HG03108 (cell line): ENCODE measurements around the gene TIFAB.
"Not testable (repeated sequence)": the region's sequence is repeated elsewhere in the genome, so short reads cannot be mapped to it uniquely, and the experiment has no call there.

ENCODE experiments used
- ATAC-seq: cut with Tn5 transposase; IDR thresholded peaks from one replicate; pipeline ENCODE4 v1.9.1; 2021; ENCODE audit warnings: moderate library complexity; ENCODE audit not compliant: unreplicated experiment

TIFAB gene, protein sequence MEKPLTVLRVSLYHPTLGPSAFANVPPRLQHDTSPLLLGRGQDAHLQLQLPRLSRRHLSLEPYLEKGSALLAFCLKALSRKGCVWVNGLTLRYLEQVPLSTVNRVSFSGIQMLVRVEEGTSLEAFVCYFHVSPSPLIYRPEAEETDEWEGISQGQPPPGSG

GRCh38 chr5:135452321-135453030 lies at the start of gene TIFAB:
TSS of gene TIFAB (minus strand) at chr5:135452351. CDS start at chr5:135449939, 2,412 bp downstream.
- ATAC-seq = no peak

- no peak for ATAC-seq
These were observed 46.5 kb upstream of the TIFAB start for GRCh38 chr5:135498637-135498995.

DNA sequence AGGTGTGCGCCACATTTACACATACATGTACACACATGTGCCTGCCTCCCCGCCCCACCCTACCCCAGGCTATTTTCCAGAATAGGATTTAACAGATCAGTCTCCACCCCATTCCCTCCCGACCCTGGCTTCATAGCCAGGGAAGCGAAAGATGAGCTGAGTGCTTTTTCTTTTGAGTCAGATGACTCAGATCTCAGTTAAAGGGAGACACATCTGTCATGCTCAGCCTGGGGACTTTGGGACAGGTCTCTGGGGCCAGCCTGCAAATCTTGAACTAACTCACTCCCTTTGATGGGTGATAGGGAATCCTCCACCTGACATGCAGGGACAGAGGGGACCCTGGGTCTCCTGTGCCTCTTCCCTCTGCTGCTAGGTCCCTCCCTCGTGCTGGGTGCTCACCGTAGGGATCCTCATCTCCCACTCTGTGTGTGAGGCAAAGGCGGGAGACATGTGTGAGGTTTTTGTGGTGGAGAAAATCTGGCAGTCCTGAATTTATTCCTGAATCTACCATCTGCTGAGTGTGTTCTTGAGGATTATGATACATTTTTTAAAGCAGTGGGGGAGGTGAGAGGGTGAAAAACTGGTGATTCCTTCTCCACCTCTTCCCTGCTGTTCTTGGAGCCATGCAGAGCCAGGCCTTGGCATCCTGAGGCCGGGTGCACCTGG lies 46.0 kb upstream of the TIFAB start:
- ATAC-seq = no peak

DNA sequence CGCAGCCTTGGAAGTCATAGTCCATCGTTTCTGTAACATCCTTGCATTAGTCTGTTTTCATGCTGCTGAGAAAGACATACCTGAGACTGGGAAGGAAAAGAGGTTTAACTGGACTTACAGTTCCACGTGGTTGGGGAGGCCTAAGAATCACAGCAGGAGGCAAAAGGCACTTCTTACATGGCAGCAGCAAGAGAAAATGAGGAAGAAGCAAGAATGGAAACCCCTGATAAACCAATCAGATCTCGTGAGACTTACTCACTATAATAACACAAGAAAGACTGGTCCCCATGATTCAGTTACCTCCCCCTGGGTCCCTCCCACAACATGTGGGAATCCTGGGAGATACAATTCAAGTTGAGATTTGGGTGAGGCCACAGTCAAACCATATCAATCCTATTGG lies 43.4 kb upstream of the TIFAB start:
- ATAC-seq = not testable (repeated sequence)

DNA sequence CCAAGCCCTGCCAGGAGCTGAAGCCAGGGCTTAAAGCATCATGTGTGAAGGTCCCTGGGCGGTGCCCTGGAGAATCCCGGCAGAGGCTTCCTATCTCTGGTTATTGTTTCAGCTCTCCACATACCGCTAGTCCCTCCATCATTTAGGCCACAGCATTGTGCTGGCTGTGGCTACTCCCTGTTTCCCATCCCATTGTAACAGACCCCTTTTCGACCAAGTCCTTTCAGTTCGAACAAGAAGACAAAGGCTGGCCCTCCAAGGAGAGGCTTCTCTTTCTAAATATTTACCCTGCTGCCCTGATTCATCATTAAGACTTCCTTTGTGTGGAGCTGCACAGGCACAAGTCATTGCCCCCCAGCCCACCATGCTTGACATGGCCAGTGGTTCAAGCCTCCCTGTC lies 42.0 kb upstream of the TIFAB start:
- ATAC-seq = no peak

DNA sequence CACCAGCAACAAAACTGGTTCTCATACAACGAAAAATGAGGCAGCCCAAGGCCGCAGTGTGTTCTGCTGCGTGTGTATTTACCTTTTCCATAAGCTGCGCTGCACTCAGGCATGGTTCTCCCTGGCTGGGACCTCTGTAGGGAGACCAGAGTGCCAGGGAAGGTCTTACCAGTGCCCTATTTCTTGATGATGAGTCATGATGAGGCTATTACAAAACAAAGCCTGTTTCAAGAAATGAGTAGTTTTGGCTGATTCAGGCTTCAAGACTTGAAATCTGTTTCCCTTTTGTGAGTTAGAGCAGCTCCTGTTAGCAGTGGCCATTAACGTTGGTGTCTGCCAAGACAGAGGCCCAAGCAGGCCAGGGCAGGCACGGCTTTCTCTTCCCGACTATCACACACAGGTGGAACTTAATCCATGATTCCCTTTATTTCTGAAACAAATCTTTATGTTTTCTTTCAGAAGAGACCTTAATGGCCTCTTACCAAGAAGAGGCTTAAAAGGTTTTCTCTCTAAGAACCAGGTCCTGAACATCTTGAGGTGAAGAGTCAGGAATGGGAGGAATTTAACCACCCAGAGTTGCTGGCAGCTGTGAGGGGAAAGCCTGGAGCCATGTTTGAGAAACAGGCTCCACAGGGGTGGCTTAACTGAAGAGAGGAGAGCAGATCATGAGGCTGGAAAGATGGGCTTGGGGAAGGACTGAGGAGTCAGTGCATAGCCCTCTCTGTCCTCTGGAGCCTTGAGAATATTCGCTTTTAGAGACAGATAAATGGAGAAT lies 41.4 kb upstream of the TIFAB start:
- ATAC-seq = no peak

- no peak for ATAC-seq
These were observed 40.1 kb upstream of the TIFAB start for GRCh38 chr5:135492319-135492626.

DNA sequence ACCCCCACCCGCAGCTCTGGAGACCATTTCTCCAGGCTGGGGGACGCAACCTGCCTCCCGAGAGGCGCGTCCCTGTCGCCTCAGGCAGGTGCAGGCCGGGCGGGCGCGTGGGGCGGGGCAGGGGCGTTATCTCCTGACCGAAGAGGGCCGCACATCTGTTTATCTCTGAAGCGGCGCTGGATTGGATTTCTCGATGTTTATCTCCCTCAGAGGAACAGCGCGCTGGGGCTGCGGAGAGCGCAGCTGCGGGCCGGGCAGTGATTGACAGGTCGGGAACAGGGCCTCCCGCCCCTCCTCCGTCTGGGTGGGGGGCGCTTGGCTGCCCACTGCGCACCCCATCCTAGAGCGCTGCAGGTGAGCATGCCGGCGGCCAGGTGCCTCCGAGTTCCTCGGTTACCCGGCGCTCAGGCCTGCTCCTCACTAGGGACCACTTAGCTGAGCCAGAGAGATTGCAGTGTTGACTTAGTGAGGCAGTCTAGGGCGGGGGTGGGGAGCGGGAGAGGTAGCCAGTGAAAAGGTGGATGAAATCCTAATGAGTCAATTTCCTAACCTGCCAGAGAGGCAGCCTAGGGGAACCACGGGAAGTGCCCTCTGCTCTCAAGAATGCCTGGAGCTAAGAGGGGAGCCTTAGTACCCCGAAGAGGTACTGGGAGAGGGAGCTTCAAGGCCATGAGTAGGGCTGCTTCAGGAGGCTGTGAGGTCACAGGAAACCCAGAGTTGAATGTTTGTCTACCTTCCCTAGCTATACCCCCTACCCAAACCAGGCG lies 39.6 kb upstream of the TIFAB start:
- no peak for ATAC-seq

DNA sequence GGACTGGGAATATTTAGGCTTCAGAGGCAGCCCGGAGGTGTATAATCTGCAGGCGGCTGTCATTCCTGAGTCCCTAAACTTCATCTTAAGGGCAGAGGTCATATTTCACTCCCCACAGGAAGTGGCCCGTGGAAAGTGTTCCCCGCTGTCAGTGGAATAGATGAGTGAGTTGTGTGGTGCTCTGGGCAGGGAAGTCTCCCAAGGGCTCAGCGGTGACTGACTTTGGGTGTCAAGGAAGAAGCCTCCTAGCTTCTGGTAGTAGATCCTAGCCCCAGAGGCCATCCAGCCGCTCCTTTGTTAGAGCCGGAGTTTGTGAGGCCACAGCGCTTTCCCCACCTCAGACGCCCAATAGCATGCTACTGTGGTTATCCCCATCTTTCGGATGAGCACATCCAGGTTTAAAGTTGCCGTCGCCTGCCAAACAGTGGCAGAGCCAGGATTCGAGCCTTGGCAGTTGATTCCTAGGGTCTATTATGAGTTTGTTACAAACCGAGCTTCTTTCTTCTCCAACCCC lies 38.9 kb upstream of the TIFAB start:
- ATAC-seq = no peak

- ATAC-seq = no peak
These were observed 38.3 kb upstream of the TIFAB start for GRCh38 chr5:135490245-135491037.

DNA sequence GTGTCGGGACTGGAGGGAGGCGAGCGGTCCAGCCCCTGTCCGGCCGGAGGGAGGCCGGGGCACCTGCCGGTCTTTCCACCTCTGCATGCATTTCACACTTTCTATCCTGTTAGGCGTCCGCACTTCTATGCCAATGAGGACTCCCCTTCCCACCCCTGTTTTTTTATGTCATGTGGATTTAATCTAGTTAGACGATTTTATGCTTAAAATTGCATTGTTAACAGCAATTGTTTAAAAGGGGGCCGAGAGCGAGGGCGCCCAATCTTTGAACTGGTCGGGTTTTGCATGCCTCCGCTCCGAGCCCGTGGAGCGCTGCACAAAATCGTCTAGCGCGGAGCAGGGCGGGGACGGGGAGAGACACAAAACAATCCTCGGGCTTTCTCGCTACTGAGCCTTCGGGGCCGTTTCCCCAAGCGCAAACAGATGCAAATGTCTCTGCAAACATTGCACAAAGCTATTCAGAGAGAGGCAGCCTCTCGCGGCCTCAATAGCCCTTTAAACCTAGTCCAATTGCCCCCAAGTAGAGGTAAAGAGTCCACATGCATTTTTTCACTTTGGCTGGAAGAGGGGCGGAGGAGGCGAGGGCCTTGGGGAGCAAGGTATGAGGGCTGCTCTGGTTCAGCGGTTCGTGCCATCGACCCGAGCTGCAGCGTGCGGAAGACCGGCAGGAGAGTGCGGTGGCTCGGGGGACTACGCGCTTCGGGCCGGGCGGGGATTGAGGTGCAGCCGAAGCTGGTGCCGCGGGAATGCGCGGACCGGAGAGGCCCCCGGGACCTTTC lies 37.5 kb upstream of the TIFAB start:
- ATAC-seq = no peak

DNA sequence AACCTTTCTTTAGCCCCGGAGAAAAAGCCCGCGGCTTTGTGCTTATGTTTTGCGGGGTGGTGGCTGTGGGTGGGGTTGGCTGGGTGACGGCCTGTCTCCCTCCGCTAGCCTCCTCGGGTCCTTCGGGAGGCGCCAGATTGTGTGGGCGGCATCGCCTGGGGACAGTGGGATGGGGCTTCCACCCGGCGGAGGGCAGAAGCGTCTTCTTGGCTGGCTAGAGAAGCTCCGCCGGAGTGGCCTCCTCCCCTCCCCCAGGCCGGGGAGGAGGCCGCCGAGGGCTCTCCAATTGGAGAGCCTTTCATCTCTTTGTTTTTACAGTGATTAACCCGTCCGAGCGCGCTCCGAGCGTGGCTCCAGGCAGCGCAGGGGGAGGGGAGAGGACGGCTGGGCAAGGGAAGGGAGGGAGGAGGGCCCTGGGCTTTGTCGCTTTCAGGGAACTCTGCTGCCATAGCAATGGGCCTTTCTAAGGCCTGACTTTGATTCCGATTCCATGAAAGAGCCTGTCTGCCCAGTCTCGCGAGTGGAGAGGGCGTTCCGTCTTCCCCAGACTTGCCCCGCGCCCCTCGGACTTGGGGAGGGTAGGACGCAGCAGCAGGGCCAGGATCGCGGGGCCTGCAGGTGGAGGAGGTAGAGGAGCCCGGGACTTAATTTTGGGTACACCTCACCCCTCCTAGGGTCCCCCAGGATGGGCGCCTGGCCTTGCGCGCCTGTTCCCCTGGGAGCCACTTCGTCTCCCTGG lies 36.7 kb upstream of the TIFAB start:
- no peak for ATAC-seq

DNA sequence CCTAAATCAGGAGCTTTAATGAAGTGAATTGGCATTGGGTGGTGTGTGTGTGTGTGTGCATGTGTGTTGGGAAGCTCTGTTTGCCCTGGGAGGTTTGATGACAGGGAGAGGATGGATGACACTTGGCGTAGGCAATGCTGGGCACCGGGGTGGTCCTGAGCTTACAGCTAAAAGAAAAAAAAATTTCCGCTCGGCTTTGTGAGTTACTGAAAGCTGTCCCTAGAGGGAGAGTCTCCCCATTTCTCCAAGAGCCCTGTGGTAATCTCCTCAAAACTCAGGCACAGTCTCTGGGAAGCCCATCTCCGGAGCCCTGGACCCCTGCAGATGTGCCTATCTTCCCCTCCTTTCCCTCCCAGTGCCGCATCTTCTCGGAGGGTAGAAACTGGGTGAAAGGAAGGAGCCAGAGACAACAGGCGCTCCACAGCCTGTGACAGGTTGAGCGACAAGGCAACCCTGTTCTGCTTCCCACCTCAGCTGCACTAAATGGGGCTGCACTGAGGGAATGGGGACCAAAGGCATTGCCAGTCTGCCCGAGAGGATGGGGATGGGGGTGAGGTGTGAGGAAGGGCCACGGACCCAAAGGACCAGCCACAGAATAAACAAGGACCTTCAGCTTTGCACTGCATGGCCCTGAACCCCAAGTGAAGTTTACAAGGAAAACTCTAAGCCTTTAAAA lies 35.8 kb upstream of the TIFAB start:
- no peak for ATAC-seq

DNA sequence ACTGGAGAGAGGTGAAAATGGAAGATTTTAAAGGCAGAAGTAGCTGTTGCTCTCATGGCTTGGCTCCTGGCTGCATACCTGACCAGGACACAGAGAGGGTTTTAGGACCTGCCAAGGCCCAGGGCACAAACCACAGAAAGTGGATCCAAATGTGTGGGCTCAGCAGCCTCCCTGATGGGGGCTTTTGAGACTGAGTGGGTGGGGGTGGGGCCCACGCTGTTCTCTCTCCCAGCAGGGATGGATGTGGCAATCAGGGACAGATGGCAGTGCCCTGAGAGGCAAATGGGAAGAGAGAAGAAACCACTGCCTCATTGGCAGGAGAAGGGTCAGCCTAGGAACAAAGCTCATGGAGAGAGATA lies 34.9 kb upstream of the TIFAB start:
- no peak for ATAC-seq

GRCh38 chr5:135486131-135487036 lies 34.2 kb upstream of the TIFAB start:
- no peak for ATAC-seq

- no peak for ATAC-seq
These were observed 32.5 kb upstream of the TIFAB start for GRCh38 chr5:135484674-135485086.

DNA sequence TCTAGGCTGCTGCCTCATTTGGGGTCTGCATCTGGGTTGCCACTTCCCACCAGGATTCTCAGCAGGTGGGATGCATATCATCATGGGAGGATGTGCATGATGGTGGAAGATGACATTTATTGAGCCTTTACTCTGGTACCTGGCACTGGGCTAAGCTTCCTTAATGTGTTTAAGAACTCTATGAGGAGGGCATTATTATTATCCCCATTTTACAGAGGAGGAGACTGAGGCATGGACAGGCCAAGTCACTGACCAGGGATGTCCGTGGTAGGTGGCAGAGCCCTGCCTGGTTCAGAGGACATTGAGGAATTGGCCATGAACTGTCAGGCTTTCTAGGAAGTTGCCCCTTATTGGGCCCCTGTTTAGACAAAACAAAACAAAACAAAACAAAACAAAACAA lies 31.1 kb upstream of the TIFAB start:
- ATAC-seq = no peak
